ENCODE data around the gene MBOAT2. TPM values are rescaled to one million over a fixed set of nuclear protein-coding genes. Genes with fewer than 3 reads are reported as not detected.

Gene MBOAT2
- total RNA-seq, 1 experiment from 2014 or later: 16.8 TPM

DNA sequence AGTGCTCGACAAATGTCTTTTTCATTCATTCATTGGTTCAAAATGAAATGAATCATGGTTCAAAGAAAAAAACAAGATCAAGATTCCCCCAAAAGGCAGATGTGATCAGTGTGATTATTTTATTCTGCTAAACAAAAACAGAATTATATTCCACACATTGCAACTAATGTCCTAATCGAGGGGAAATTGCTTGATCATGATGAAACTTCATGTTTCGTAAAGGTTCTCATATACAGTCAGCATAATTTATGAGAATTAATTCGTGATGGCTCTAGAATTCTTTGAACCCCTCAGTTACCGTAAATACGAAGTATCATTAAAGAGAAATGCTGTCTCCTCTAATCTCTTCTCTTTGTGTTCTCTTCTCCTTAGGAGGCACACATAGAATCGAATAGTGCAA, 42.1 kb upstream of the MBOAT2 start:
- H3K4me1 ChIP-seq (ENCODE audit: control insufficient read depth in 1 of 2, insufficient read depth in 2 of 2, low read length in 2 of 2): no peaks in the 10 kb centered on the region
- H3K9ac ChIP-seq (ENCODE audit: low read length): no peak overlapping the region
- no peaks in the 10 kb centered on the region for H3K27me3 ChIP-seq (ENCODE audit: insufficient read depth, low read length)
- no peaks in the 10 kb centered on the region for H4K20me1 ChIP-seq (ENCODE audit: insufficient read depth)
- ATAC-seq (no peak), DNase-seq (ENCODE audit: low read depth, low spot score) (no peak)
- no peak overlapping the region for H3K27ac ChIP-seq (ENCODE audit: low read depth, low read length)
- no peaks in the 10 kb centered on the region for H3K36me3 ChIP-seq (ENCODE audit: control insufficient read depth in 1 of 2, insufficient read depth in 2 of 2, low read length in 2 of 2)
- ChIA-PET CTCF (no interaction called here), POLR2A (no interaction called here), RAD21 (ENCODE audit: low non-redundant PET in 1 of 2, low total read pairs in 2 of 2, uncharacterized antibody in 2 of 2, unreplicated experiment in 2 of 2) (no interaction called here)
- intact Hi-C loops (cut with micrococcal nuclease): no loop called here
- H3K9me3 ChIP-seq (ENCODE audit: control insufficient read depth in 1 of 2, insufficient read depth in 1 of 2, low read depth in 1 of 2, low read length in 2 of 2): no peaks in the 10 kb centered on the region
- TF ChIP-seq ZFX (IDR thresholded peaks at IDR 0.05): no peak
- TF ChIP-seq, protein P1, sequence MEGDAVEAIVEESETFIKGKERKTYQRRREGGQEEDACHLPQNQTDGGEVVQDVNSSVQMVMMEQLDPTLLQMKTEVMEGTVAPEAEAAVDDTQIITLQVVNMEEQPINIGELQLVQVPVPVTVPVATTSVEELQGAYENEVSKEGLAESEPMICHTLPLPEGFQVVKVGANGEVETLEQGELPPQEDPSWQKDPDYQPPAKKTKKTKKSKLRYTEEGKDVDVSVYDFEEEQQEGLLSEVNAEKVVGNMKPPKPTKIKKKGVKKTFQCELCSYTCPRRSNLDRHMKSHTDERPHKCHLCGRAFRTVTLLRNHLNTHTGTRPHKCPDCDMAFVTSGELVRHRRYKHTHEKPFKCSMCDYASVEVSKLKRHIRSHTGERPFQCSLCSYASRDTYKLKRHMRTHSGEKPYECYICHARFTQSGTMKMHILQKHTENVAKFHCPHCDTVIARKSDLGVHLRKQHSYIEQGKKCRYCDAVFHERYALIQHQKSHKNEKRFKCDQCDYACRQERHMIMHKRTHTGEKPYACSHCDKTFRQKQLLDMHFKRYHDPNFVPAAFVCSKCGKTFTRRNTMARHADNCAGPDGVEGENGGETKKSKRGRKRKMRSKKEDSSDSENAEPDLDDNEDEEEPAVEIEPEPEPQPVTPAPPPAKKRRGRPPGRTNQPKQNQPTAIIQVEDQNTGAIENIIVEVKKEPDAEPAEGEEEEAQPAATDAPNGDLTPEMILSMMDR (IDR thresholded peaks at IDR 0.05 in 2 of 3, conservative IDR thresholded peaks at IDR 0.05 in 1 of 3; ENCODE audit: borderline replicate concordance in 1 of 3, insufficient read depth in 1 of 3, low read depth in 2 of 3, low read length in 2 of 3): no peak
- no peak for TF ChIP-seq JUND (IDR thresholded peaks at IDR 0.05)
- no peak for TF ChIP-seq POLR2AphosphoS5 (IDR thresholded peaks at IDR 0.05; ENCODE audit: low read depth, low read length)
- TF ChIP-seq FOSL1 (IDR thresholded peaks at IDR 0.05; ENCODE audit: low read depth): no peak
- TF ChIP-seq TCF7L2 (IDR thresholded peaks at IDR 0.05; ENCODE audit: borderline replicate concordance, extremely low read depth, insufficient read depth, insufficient read length): no peak
- TF ChIP-seq EZH2phosphoT487 (IDR thresholded peaks at IDR 0.05; ENCODE audit: borderline replicate concordance): no peak
- TF ChIP-seq, protein P2, sequence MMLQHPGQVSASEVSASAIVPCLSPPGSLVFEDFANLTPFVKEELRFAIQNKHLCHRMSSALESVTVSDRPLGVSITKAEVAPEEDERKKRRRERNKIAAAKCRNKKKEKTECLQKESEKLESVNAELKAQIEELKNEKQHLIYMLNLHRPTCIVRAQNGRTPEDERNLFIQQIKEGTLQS (IDR thresholded peaks at IDR 0.05): no peak
- no peak for TF ChIP-seq EZH2 (IDR thresholded peaks at IDR 0.05)
- TF ChIP-seq SP1 (IDR thresholded peaks at IDR 0.05; ENCODE audit: low read depth): no peak
- no peak for TF ChIP-seq CBX3 (IDR thresholded peaks at IDR 0.05; ENCODE audit: low read depth)
- TF ChIP-seq SIN3A (IDR thresholded peaks at IDR 0.05; ENCODE audit: low read depth): no peak
- TF ChIP-seq RAD21 (IDR thresholded peaks at IDR 0.05; ENCODE audit: low read depth): no peak
- TF ChIP-seq, protein P3, sequence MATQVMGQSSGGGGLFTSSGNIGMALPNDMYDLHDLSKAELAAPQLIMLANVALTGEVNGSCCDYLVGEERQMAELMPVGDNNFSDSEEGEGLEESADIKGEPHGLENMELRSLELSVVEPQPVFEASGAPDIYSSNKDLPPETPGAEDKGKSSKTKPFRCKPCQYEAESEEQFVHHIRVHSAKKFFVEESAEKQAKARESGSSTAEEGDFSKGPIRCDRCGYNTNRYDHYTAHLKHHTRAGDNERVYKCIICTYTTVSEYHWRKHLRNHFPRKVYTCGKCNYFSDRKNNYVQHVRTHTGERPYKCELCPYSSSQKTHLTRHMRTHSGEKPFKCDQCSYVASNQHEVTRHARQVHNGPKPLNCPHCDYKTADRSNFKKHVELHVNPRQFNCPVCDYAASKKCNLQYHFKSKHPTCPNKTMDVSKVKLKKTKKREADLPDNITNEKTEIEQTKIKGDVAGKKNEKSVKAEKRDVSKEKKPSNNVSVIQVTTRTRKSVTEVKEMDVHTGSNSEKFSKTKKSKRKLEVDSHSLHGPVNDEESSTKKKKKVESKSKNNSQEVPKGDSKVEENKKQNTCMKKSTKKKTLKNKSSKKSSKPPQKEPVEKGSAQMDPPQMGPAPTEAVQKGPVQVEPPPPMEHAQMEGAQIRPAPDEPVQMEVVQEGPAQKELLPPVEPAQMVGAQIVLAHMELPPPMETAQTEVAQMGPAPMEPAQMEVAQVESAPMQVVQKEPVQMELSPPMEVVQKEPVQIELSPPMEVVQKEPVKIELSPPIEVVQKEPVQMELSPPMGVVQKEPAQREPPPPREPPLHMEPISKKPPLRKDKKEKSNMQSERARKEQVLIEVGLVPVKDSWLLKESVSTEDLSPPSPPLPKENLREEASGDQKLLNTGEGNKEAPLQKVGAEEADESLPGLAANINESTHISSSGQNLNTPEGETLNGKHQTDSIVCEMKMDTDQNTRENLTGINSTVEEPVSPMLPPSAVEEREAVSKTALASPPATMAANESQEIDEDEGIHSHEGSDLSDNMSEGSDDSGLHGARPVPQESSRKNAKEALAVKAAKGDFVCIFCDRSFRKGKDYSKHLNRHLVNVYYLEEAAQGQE (IDR thresholded peaks at IDR 0.05; ENCODE audit: low read depth): no peak
- TF ChIP-seq YY1 (IDR thresholded peaks at IDR 0.05; ENCODE audit: extremely low read depth, insufficient replicate concordance, low read depth, low read length): no peak
- no peak for TF ChIP-seq ZNF274 (IDR thresholded peaks at IDR 0.05; ENCODE audit: low read depth, low read length)
- TF ChIP-seq, protein P4, sequence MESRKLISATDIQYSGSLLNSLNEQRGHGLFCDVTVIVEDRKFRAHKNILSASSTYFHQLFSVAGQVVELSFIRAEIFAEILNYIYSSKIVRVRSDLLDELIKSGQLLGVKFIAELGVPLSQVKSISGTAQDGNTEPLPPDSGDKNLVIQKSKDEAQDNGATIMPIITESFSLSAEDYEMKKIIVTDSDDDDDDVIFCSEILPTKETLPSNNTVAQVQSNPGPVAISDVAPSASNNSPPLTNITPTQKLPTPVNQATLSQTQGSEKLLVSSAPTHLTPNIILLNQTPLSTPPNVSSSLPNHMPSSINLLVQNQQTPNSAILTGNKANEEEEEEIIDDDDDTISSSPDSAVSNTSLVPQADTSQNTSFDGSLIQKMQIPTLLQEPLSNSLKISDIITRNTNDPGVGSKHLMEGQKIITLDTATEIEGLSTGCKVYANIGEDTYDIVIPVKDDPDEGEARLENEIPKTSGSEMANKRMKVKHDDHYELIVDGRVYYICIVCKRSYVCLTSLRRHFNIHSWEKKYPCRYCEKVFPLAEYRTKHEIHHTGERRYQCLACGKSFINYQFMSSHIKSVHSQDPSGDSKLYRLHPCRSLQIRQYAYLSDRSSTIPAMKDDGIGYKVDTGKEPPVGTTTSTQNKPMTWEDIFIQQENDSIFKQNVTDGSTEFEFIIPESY (IDR thresholded peaks at IDR 0.05; ENCODE audit: extremely low read depth, insufficient replicate concordance, low read length): no peak
- TF ChIP-seq POLR2A (IDR thresholded peaks at IDR 0.05; ENCODE audit: borderline replicate concordance, extremely low read depth, insufficient read depth, insufficient read length): no peak
- no peak for TF ChIP-seq SRF (IDR thresholded peaks at IDR 0.05; ENCODE audit: low read depth)
- no peak for TF ChIP-seq ELF1 (IDR thresholded peaks at IDR 0.05; ENCODE audit: borderline replicate concordance, low read depth)
- BruUV-seq (replicated peaks): no TSS peak
- no peak overlapping the region for H3K4me2 ChIP-seq (ENCODE audit: low read length)
- no peaks in the 10 kb centered on the region for H3K79me2 ChIP-seq (ENCODE audit: insufficient read depth, low read length)
- no peaks in the 10 kb centered on the region for H3K9me2 ChIP-seq (ENCODE audit: insufficient read depth)
- H2AFZ ChIP-seq (ENCODE audit: low read depth, low read length, poor library complexity, severe bottlenecking): no peak overlapping the region
- no peak overlapping the region for H3K4me3 ChIP-seq (replicated peaks in 1 of 2; ENCODE audit: low read depth in 1 of 2, low read length in 2 of 2)

All from HCT116 (cell line).